PC-9 (cell line): ENCODE results near the gene DAPK1. TPM values are rescaled to one million over a fixed set of nuclear protein-coding genes. Genes with fewer than 3 reads are reported as not detected.

ENCODE experiments used
- BruUV-seq: library from RNA; stranded (reverse); fragments of 400-500 nt; replicated peaks from 2 replicates; lab custom pipeline; 2021; lab: Mats Ljungman, UMichigan
- CTCF ChIA-PET: fragments of 300-600 bp; sonication (Branson Sonifier 250); formaldehyde crosslinking; loops from one replicate; lab custom pipeline; 2022; ENCODE audit warnings: antibody characterized with exemption; lab: Charles Lee
- POLR2A ChIA-PET: fragments of 300-600 bp; sonication (Branson Sonifier 250); formaldehyde crosslinking; loops from one replicate; lab custom pipeline; 2022; ENCODE audit warnings: antibody characterized with exemption; ENCODE audit not compliant: unreplicated experiment; lab: Charles Lee
- DNase-seq, 2 experiments: peaks; one replicate each; pipeline versions ENCODE4 v3.0.0 to v3.0.0-alpha.2; 2015 to 2022; ENCODE audit warnings: mixed read lengths in 1 of 2
- H2AFZ ChIP-seq: fragments of 200-600 bp; sonication (generic); 2 replicates; pipeline ENCODE4 v1.8.1; 2017; ENCODE audit warnings: antibody characterized with exemption
- H3F3A ChIP-seq: fragments of 200-600 bp; sonication (generic); 2 replicates; pipeline ENCODE4 v1.8.1; 2017; ENCODE audit warnings: antibody characterized with exemption, mild to moderate bottlenecking, low read depth; ENCODE audit not compliant: insufficient read depth
- H3K27ac ChIP-seq: fragments of 200-600 bp; sonication (generic); 2 replicates; pipeline ENCODE4 v1.6.1; 2016; ENCODE audit warnings: mixed run types
- H3K27me3 ChIP-seq: fragments of 200-600 bp; sonication (generic); 2 replicates; pipeline ENCODE4 v1.6.1; 2016; ENCODE audit warnings: low read depth, mixed run types; ENCODE audit not compliant: insufficient read depth
- H3K36me3 ChIP-seq: fragments of 200-600 bp; sonication (generic); 2 replicates; pipeline ENCODE4 v1.6.1; 2016; ENCODE audit warnings: low read depth, mixed run types
- H3K4me1 ChIP-seq: fragments of 200-600 bp; sonication (generic); replicated peaks from 2 replicates; pipeline ENCODE4 v1.6.1; 2016; ENCODE audit warnings: mixed run types; ENCODE audit not compliant: insufficient read depth
- H3K4me2 ChIP-seq: fragments of 200-600 bp; sonication (generic); 2 replicates; pipeline ENCODE4 v1.6.1; 2017; ENCODE audit warnings: mixed run types
- H3K4me3 ChIP-seq: fragments of 200-600 bp; sonication (generic); 2 replicates; pipeline ENCODE4 v1.6.1; 2016; ENCODE audit warnings: mixed run types
- H3K79me2 ChIP-seq: fragments of 200-600 bp; sonication (generic); 2 replicates; pipeline ENCODE4 v1.6.1; 2017; ENCODE audit warnings: low read depth, mixed run types
- H3K9me2 ChIP-seq: fragments of 200-600 bp; sonication (generic); 2 replicates; pipeline ENCODE4 v1.8.1; 2017; ENCODE audit warnings: mild to moderate bottlenecking; ENCODE audit not compliant: insufficient read depth
- H3K9me3 ChIP-seq: fragments of 200-600 bp; sonication (generic); 2 replicates; pipeline ENCODE4 v1.8.1; 2016; ENCODE audit warnings: low read depth; ENCODE audit not compliant: insufficient read depth
- H4K20me1 ChIP-seq: fragments of 200-600 bp; sonication (generic); 2 replicates; pipeline ENCODE4 v1.8.1; 2017; ENCODE audit not compliant: insufficient read depth
- EZH2 ChIP-seq: fragments of 200-600 bp; sonication (generic); IDR thresholded peaks from 2 replicates; pipeline ENCODE4 v1.8.0; 2017; ENCODE audit warnings: antibody characterized with exemption, low read depth
- intact Hi-C: fragments of 100-400 bp; cut with micrococcal nuclease; formaldehyde crosslinking; loops from one replicate; pipeline ENCODE4 v1.10.0; 2022; ENCODE audit not compliant: unreplicated experiment
- total RNA-seq: library from RNA; stranded (reverse); gene quantifications from 2 replicates; pipeline ENCODE4 v1.2.3, GENCODE V29; 2021
- TF ChIP-seq, protein P1 (sequence below): fragments of 200-600 bp; sonication (generic); conservative IDR thresholded peaks from 2 replicates; pipeline ENCODE4 v1.6.1; 2017; ENCODE audit warnings: mixed run types, antibody characterized with exemption, mild to moderate bottlenecking, moderate library complexity

The DAPK1 gene
- total RNA-seq, 1 experiment from 2014 or later: 100 TPM

DNA sequence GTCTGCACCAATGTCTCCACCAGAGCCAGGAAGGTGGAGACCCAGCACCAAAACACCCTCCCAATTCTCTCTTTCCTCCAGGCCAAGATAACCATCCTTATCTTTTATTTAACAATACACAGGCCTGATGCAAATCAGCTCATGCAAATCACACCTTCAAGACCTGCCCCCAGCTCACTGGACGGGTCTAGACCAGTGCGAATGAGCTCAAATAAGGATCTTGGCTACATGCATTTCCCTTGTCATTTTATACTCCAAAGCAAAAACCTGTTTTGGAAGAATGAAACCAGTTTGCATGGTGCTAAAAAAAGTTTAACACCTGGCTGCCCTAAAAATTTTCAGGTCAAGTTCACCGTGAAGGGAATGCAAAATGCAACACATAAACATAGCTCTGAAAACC, 31.9 kb upstream of the DAPK1 start:
- Histone ChIP-seq H3K4me1 (peaks cover 19% of the 10 kb centered on the region), H2AFZ (no peak overlapping the region), H3K79me2 (no peaks in the 10 kb centered on the region), H3K4me2 (no peak overlapping the region), H4K20me1 (no peaks in the 10 kb centered on the region), H3K4me3 (no peak overlapping the region), H3K9me2 (no peaks in the 10 kb centered on the region), H3K36me3 (no peaks in the 10 kb centered on the region), H3K9me3 (no peaks in the 10 kb centered on the region), H3K27ac (no peak overlapping the region), H3K27me3 (no peaks in the 10 kb centered on the region), H3F3A (peaks cover 7% of the 10 kb centered on the region)
- intact Hi-C loops: no loop called here
- no TSS peak for BruUV-seq
- ChIA-PET POLR2A (interaction anchor here (0.6 kb wide), 1 partner anchor 33 kb away, joined by 3 read pairs; no protein-coding TSS in a partner anchor), CTCF (interaction anchor here (0.6 kb wide), 1 partner anchor 16 kb away, joined by 5 read pairs; no protein-coding TSS in a partner anchor)
- TF ChIP-seq, protein P1, sequence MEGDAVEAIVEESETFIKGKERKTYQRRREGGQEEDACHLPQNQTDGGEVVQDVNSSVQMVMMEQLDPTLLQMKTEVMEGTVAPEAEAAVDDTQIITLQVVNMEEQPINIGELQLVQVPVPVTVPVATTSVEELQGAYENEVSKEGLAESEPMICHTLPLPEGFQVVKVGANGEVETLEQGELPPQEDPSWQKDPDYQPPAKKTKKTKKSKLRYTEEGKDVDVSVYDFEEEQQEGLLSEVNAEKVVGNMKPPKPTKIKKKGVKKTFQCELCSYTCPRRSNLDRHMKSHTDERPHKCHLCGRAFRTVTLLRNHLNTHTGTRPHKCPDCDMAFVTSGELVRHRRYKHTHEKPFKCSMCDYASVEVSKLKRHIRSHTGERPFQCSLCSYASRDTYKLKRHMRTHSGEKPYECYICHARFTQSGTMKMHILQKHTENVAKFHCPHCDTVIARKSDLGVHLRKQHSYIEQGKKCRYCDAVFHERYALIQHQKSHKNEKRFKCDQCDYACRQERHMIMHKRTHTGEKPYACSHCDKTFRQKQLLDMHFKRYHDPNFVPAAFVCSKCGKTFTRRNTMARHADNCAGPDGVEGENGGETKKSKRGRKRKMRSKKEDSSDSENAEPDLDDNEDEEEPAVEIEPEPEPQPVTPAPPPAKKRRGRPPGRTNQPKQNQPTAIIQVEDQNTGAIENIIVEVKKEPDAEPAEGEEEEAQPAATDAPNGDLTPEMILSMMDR: no peak
- no peak for TF ChIP-seq EZH2
- DNase-seq: peak in 1 of 2 experiments; percentile 8

DNA sequence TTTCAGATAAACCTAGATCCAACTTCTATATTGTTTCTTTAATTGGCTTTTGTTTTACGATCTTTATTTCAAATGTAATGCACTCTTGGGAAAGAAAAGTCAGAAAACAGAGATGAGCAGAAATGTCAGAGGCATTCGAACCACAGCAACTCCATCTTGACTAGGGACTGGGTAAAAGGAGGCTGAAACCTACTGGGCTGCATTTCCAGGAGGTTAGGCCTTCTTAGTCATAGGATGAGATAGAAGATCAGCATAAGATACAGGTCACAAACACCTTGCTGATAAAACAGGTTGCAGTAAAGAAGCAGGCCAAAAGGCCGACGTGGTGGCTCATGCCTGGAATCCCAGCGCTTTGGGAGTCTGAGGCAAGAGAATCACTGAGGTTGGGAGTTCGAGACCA, 30.5 kb upstream of the DAPK1 start:
- Histone ChIP-seq H3K79me2 (no peaks in the 10 kb centered on the region), H3F3A (peaks cover 7% of the 10 kb centered on the region), H2AFZ (no peak overlapping the region), H3K9me2 (no peaks in the 10 kb centered on the region), H3K27ac (no peak overlapping the region), H3K9me3 (no peaks in the 10 kb centered on the region), H3K4me2 (no peak overlapping the region), H3K4me1 (peaks cover 19% of the 10 kb centered on the region), H3K36me3 (no peaks in the 10 kb centered on the region), H3K4me3 (no peak overlapping the region), H4K20me1 (no peaks in the 10 kb centered on the region), H3K27me3 (no peaks in the 10 kb centered on the region)
- CTCF ChIA-PET: interaction anchor here (0.7 kb wide), 1 partner anchor 33 kb away, joined by 15 read pairs; no protein-coding TSS in a partner anchor
- DNase-seq: no peak
- TF ChIP-seq, protein P1: no peak
- no peak for TF ChIP-seq EZH2
- POLR2A ChIA-PET: no interaction called here
- BruUV-seq: no TSS peak
- intact Hi-C loops: no loop called here

DNA sequence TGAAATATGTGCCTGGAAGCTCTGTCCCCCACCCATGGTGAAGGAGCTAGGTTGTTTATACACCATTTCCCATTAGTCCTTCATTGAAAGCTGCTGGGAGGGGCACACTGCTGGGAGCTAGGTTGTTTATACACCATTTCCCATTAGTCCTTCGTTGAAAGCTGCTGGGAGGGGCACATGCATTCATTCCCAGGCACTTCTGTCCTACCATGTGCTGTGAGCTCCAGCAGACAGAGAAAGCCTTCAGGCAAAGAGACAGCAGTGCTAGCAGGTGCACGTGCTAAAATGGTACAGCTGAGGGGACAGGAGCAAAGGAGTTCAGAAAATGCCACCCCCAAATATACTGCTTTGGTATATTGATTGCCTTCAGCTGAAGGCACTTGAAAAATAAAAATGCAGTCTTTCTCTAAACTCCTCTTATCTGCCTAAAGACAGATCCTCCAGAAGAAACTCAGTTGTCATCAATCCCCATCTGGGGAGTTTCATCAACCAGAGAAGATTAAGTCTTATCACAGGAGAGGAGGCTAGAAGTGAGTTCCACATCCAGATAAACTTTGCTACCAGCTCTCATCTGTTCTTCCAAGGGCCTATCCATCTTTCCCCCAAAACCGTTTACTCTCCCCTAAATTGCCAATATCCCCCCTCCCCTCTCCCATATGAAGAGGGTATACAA, 27.7 kb upstream of the DAPK1 start:
- Histone ChIP-seq H3K4me1 (peaks cover 3% of the 10 kb centered on the region; the same call in 1 of the 2 replicates), H3K9me2 (no peaks in the 10 kb centered on the region), H3K4me3 (no peak overlapping the region), H4K20me1 (no peaks in the 10 kb centered on the region), H3K27ac (no peak overlapping the region), H3K36me3 (no peaks in the 10 kb centered on the region), H3F3A (no peaks in the 10 kb centered on the region), H3K79me2 (no peaks in the 10 kb centered on the region), H3K4me2 (no peak overlapping the region), H2AFZ (no peak overlapping the region), H3K9me3 (no peaks in the 10 kb centered on the region), H3K27me3 (no peaks in the 10 kb centered on the region)
- BruUV-seq: no TSS peak
- TF ChIP-seq, protein P1: no peak
- no peak for TF ChIP-seq EZH2
- DNase-seq: no peak
- POLR2A ChIA-PET: no interaction called here
- CTCF ChIA-PET: no interaction called here
- intact Hi-C loops: no loop called here
